HTERT RPE-1 (cell line): Measurements from ENCODE around the gene ROBO1.
"Not testable (repeated sequence)": the region's sequence is repeated elsewhere in the genome, so short reads cannot be mapped to it uniquely, and the experiment has no call there.

ENCODE experiments used
- in situ Hi-C: fragments of 300-500 bp; cut with MboI; formaldehyde crosslinking; loops from 4 replicates; pipeline ENCODE4 v1.14.3; 2020; ENCODE audit warnings: low sequenced_read_pairs

The ROBO1 gene

GRCh38 chr3:78726545-78726944 lies 1041.3 kb downstream of the ROBO1 start:
- in situ Hi-C loops = no loop called here

GRCh38 chr3:78725703-78726246 lies 1042.0 kb downstream of the ROBO1 start:
- in situ Hi-C loops = no loop called here

- in situ Hi-C loops = no loop called here
Observed at GRCh38 chr3:78724859-78725258, 1042.9 kb downstream of the ROBO1 start.

GRCh38 chr3:78724364-78724763 lies 1043.4 kb downstream of the ROBO1 start:
- in situ Hi-C loops = not testable (repeated sequence)

- in situ Hi-C loops = no loop called here
Observed at GRCh38 chr3:78721771-78722543, 1045.8 kb downstream of the ROBO1 start.

- in situ Hi-C loops = no loop called here
Observed at GRCh38 chr3:78718707-78719106, 1049.1 kb downstream of the ROBO1 start.

GRCh38 chr3:78717041-78717440 lies 1050.8 kb downstream of the ROBO1 start:
- in situ Hi-C loops = no loop called here

GRCh38 chr3:78712941-78713340 lies 1054.9 kb downstream of the ROBO1 start:
- in situ Hi-C loops = no loop called here

GRCh38 chr3:78712270-78712669 lies 1055.5 kb downstream of the ROBO1 start:
- in situ Hi-C loops = no loop called here

- in situ Hi-C loops = no loop called here
Observed at GRCh38 chr3:78708565-78709073, 1059.2 kb downstream of the ROBO1 start.

- in situ Hi-C loops = no loop called here
Observed at GRCh38 chr3:78707609-78708008, 1060.2 kb downstream of the ROBO1 start.

GRCh38 chr3:78706906-78707523 lies 1060.8 kb downstream of the ROBO1 start:
- in situ Hi-C loops = no loop called here

GRCh38 chr3:78703944-78704343 lies 1063.9 kb downstream of the ROBO1 start:
- in situ Hi-C loops = no loop called here

- in situ Hi-C loops = no loop called here
Observed at GRCh38 chr3:78701537-78701936, 1066.3 kb downstream of the ROBO1 start.

- in situ Hi-C loops = no loop called here
Observed at GRCh38 chr3:78698431-78698830, 1069.4 kb downstream of the ROBO1 start.

- in situ Hi-C loops = no loop called here
Observed at GRCh38 chr3:78697426-78697825, 1070.4 kb downstream of the ROBO1 start.

- in situ Hi-C loops = no loop called here
Observed at GRCh38 chr3:78690766-78691165, 1077.0 kb downstream of the ROBO1 start.

- in situ Hi-C loops = no loop called here
Observed at GRCh38 chr3:78689378-78689777, 1078.4 kb downstream of the ROBO1 start.

- in situ Hi-C loops = no loop called here
Observed at GRCh38 chr3:78687520-78687919, 1080.3 kb downstream of the ROBO1 start.

GRCh38 chr3:78683284-78683683 lies 1084.5 kb downstream of the ROBO1 start:
- in situ Hi-C loops = no loop called here

- in situ Hi-C loops = not testable (repeated sequence)
Observed at GRCh38 chr3:78675119-78675805, 1092.5 kb downstream of the ROBO1 start.
